HPDE6-E6E7 (cell line): ENCODE results near the gene IL17RB.

Source experiments
- DNase-seq: peaks from one replicate; pipeline ENCODE4 v3.0.0; 2011; ENCODE audit warnings: missing footprints; ENCODE audit errors: extremely low spot score

Gene IL17RB

GRCh38 chr3:53811143-53811927, 35.0 kb upstream of the IL17RB start:
- DNase-seq = no peak

- no peak for DNase-seq
Measured at GRCh38 chr3:53812434-53812833, 33.9 kb upstream of the IL17RB start.

GRCh38 chr3:53813229-53813628, 33.1 kb upstream of the IL17RB start:
- no peak for DNase-seq

GRCh38 chr3:53813876-53814275, 32.5 kb upstream of the IL17RB start:
- no peak for DNase-seq

GRCh38 chr3:53815067-53815466, 31.3 kb upstream of the IL17RB start:
- DNase-seq = no peak

GRCh38 chr3:53815651-53816050, 30.7 kb upstream of the IL17RB start:
- no peak for DNase-seq

GRCh38 chr3:53816425-53816824, 29.9 kb upstream of the IL17RB start:
- no peak for DNase-seq

- DNase-seq = no peak
Measured at GRCh38 chr3:53817211-53817610, 29.2 kb upstream of the IL17RB start.

GRCh38 chr3:53817809-53818208, 28.6 kb upstream of the IL17RB start:
- DNase-seq = no peak

GRCh38 chr3:53818221-53819162, 27.9 kb upstream of the IL17RB start:
- no peak for DNase-seq

- DNase-seq = no peak
Measured at GRCh38 chr3:53819163-53819868, 27.1 kb upstream of the IL17RB start.

- DNase-seq = no peak
Measured at GRCh38 chr3:53820084-53820483, 26.3 kb upstream of the IL17RB start.

GRCh38 chr3:53820756-53821580, 25.4 kb upstream of the IL17RB start:
- no peak for DNase-seq

GRCh38 chr3:53821631-53822121, 24.7 kb upstream of the IL17RB start:
- peak; percentile 7 for DNase-seq

GRCh38 chr3:53822331-53822741, 24.0 kb upstream of the IL17RB start:
- DNase-seq = no peak

- DNase-seq = no peak
Measured at GRCh38 chr3:53823026-53823955, 23.1 kb upstream of the IL17RB start.

GRCh38 chr3:53823956-53824657, 22.3 kb upstream of the IL17RB start:
- DNase-seq = no peak

- DNase-seq = no peak
Measured at GRCh38 chr3:53824795-53825194, 21.6 kb upstream of the IL17RB start.

GRCh38 chr3:53826048-53826447, 20.3 kb upstream of the IL17RB start:
- DNase-seq = no peak
